OCI-LY1 (cell line): Measurements from ENCODE around the gene CAB39L.

Source experiments
- EZH2 ChIP-seq: fragments of 200-600 bp; sonication (generic), shearing (Covaris generic); IDR thresholded peaks from 2 replicates; pipeline ENCODE4 v1.8.0; 2017; ENCODE audit warnings: borderline replicate concordance, mixed run types, mild to moderate bottlenecking, antibody characterized with exemption, low read length, moderate library complexity, mixed read lengths
- TF ChIP-seq, protein P1 (sequence below): fragments of 200-600 bp; sonication (generic), shearing (Covaris generic); IDR thresholded peaks from 2 replicates; pipeline ENCODE4 v1.5.1; 2017; ENCODE audit warnings: mild to moderate bottlenecking, antibody characterized with exemption, low read length, moderate library complexity, mixed read lengths

DNA sequence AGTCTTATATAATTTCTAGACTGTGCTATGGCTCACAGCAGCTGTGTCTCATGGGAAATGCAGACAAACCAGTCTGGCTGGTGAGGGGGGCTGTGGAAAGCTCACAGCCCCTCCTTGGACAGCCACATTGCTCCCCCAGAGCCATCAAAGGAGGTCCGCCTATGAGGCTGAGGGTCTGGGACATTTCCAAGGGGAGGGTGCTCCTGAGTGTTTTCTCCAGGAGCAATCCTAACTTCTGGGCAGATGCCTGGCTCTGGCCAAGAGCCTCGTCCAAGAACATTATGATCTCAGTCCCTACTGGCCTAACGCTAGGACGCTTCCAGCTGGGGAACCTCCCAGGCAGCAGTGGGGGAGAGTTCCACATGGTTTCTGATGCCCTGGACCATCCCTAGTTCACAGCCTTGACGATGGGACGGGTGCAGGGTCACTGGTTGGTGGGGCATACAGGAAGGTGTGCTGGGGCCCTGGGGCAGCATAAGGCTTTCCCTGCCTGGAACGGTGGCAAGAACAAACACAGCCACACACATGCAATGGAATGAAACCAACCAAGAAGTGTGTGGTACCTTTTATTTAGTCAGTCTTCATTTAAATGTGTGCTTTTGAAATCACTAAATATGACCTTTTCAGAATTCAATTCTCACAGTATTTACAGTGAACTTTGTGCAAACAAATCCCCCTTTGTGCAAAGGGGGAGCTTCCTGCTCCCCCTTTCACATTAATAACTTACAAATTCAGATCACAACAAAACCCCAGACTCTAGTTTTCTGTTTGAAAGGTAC is 135.6 kb downstream of the CAB39L start:
- TF ChIP-seq, protein P1, sequence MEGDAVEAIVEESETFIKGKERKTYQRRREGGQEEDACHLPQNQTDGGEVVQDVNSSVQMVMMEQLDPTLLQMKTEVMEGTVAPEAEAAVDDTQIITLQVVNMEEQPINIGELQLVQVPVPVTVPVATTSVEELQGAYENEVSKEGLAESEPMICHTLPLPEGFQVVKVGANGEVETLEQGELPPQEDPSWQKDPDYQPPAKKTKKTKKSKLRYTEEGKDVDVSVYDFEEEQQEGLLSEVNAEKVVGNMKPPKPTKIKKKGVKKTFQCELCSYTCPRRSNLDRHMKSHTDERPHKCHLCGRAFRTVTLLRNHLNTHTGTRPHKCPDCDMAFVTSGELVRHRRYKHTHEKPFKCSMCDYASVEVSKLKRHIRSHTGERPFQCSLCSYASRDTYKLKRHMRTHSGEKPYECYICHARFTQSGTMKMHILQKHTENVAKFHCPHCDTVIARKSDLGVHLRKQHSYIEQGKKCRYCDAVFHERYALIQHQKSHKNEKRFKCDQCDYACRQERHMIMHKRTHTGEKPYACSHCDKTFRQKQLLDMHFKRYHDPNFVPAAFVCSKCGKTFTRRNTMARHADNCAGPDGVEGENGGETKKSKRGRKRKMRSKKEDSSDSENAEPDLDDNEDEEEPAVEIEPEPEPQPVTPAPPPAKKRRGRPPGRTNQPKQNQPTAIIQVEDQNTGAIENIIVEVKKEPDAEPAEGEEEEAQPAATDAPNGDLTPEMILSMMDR = no peak
- no peak for TF ChIP-seq EZH2
